Stimulated activated CD8-positive, alpha-beta memory T cell treated with anti-CD3 and anti-CD28 coated beads, Interleukin-2, amount 100 ng/mL, for 48 hours (primary cell): Measurements from ENCODE around the gene AKIP1.
"Not testable (repeated sequence)": the region's sequence is repeated elsewhere in the genome, so short reads cannot be mapped to it uniquely, and the experiment has no call there.

Source experiments
- DNase-seq, 2 donors: peaks; one replicate each; pipeline ENCODE4 v3.0.0-alpha.2; 2020; ENCODE audit warnings: low read depth in 2 of 2

AKIP1 gene

DNA sequence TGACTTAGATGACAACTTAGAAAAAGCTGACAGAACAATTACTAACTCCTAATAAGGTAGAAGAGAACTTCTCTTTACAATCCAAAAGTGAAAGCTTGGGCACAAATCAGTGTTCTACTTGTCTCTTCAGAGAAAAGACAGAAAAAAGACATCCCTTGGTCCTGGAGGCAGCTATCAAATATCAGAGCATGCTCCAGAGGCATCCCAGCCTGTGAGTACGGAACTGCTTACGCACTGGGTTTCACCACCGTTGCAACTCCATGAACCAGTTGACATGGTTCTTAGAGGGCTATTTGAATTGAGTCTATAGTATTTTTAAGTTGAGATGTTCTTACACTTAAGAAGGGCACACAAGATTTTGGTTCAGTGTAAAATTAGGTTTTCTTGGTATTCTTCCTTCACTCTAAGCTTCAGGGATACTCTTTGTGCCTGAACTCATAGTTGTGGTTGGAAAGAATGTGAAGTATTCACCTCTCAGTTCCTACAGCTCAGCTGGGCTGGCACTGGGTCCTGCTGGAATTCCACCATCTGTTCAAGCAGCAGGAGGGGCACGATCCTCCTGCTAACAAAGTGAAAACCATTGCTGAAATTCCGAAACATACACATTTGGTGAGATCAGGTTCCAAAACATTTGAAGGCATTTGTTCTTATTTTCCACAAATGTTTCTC is 6.3 kb downstream of the AKIP1 start:
- DNase-seq: no peak

DNA sequence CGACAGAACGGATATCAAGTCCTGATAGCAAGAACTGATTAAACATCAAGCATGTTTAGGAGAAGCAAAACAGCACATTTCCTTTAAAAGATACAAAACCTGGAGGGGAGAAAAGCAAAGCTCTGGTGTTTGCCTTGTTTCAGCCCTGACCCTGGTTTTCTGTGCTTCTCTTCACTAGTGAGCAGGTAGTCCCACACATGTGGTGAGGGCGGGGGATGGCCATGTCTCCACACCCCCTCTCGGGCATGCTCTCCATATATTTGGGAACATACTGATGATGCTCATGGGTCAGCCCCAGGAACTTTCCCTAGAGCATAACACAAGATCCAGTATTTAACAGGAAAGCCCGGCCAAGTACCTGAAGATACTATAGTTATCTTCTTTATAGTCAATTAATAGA is 11.7 kb downstream of the AKIP1 start:
- DNase-seq: no peak

DNA sequence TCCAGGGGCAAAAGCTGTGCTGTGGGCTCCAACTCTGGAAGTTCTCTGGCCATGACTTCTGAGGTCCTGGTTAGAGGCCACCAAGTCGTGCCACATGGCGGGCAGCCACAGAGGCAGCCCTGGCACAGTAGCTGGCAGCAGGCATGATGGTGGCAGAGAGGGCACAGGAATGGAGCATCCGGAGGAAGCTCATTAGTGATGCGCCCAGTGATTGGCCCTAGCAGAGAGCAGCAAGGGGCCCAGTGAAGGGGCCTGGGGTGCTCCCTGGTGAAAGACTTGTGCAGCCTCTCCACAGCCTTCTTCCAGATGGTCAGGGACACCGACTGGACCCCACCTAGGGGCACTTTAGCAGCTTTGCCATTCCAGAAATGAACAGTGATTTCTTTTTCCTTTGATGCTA is 14.7 kb downstream of the AKIP1 start:
- no peak for DNase-seq

DNA sequence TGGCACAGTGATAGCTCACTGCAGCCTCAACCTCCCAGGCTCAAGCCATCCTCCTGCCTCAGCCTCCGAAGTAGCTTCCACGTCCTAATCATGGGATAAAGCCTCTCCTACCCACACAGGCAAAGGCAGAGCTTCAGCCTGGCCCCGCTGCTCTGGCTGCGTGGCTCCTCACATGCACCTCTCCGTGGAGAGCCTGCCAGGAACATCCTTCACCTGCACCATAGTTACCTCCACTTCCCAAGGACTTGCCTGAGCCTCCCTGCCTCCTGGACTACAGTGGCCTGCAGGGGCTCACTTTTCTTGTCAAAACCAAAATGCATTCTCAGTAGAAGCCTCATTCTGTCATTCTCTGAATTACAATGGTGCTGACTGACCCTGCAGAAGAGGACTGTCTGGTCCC is 15.2 kb downstream of the AKIP1 start:
- no peak for DNase-seq

DNA sequence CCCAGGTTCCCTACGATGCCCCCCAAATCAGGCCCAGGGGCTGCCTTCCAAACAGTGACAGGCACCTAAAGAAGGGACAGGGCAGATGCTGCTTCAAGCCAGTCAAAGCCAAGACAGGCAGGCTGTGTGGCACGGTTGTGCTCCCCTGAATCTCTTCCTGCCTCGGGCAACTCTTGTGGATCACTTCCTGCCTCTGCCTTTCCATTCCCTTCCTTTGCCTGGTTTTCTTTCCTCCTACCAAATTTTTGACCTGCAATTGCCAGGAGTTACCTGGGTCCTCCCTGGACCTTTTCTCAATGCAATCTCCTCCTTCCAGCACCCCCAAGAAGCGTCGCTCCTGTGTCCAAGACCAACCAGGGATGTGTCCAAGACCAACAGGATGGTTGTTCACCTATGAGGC is 16.2 kb downstream of the AKIP1 start:
- DNase-seq: no peak

DNA sequence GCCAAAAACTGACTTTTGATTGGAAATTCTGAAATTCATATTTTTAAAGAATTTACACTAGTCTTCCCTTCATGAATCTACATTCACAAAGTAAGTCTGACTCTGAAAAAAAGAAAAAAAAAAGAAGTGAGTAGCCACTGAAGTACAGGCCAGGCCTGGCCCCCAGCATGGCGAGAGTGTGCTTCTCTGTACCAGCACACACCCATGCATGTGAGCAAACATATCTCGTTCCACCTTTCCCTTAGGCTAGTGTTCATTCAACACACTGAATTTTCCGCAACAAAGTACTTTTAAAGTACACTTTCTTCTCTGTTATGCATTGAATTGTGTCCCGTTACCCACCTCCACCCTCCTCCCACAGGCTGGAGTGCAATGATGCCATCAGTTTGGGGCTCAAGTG is 17.2 kb downstream of the AKIP1 start:
- no peak for DNase-seq

DNA sequence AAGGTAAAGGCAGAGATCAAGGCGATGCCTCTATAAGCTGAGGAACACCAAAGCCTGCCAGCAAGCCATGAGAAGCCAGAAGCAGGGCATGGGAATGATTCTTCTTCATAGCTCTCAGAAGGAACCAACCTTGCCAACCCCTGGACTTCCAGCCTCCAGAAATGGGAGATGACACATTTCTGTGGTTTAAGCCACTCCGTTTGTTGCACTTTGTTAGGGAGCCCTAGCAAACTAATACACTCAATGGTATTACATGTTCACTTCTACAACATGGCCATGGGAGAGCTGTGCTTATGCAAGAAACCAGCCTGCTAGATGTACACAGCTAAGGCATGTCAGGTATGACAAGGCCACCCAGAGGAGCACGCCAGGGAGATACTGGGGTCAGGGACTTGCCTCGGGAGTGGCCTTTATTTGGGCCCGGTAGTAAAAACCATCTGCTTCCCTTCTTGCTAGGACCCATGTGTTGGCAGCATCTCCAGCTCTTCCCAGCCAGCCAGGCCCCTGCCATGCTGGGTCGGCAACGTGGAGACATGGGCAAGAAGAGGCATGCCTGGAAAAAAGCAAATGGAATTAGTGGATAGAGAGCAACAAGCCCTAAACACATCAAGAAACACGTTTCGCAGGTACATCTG is 18.1 kb downstream of the AKIP1 start:
- no peak for DNase-seq

DNA sequence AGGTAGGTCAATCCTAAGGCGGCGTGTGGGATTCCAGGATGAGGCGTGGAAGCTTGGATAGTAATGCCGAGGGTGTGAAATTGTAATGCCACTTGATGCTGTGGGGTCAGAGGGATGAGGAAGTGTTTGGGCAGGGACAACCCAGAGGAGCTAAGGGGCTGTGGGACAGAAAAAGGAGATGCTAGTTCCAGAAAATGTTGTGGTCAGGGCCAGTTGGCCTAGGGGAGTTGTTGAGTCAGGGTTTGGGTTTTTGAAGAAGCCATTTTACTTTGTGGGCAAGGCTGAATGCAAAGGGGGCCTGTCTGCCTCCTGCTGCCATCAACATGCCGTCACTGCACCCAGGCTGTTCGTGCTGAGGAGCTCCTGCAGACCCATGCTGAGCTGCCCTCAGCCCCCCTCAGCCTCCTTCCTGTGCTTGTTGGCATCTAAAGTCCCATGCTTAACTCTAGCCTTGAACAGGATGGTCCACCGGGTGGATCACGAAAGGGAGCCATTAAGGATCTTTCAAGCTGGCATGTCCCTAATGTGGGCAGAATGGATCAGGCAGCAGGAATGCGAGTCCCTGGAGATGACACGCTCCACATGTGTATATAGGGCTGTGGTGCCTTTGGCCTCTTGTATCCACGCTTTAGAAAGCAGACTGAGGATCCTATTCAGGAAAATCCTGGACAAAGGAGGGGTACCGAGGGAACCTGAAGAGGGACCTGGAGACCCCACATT is 19.6 kb downstream of the AKIP1 start:
- no peak for DNase-seq

DNA sequence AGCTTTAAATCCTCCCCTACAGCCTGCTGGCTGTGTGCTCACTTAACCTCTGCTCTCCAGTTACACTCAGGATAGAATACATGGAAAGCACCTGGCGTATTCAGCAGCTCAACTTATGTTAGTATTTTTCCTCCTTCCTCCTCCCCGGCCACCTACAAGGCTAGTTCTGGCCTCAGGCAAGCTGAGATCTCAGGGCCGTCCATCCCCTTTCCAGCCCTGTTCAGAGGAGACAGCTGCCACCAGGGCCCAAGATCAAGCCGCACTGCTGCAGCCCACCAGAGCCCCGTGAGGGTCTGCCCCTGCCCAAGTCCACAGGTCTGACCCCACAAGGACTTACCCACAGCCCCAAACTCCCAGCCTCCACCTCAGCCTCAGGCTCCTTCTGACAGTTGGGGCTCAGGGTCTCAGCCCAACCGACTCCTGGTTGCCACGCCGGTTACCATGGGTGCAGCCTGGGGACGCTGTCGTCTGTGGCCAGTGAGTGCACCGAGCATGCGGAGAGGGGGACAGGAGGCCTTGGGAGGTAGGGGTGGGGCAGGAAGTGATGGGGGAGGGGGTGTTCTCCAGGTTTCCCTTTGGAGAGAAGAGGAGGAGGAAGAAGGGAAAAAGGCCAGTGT is 21.7 kb downstream of the AKIP1 start, which contains the start of gene C11orf16:
Gene C11orf16, minus strand, starts transcription at position 384 of the 617 bp plus-strand sequence. CDS start 639 bp downstream, outside the sequence.
- DNase-seq: no peak

DNA sequence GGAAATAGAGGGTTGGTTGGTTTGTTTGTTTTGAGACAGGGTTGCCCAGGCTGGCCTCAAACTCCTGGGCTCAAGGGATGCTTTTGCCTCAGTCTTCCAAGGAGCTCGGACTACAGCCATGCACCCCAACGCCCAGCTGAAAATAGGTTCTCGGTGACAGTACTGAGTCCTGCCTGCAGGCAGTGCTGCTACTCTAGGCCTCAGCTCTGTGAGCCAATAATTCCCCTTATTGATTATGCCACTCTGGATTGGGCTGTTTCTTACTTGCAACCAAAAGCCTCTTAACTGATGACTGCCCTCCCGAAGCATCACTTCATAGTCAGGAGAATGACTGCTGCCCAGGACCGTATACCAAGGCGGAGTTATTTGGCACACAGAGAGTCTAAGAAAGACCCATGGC is 22.9 kb downstream of the AKIP1 start:
- no peak for DNase-seq

DNA sequence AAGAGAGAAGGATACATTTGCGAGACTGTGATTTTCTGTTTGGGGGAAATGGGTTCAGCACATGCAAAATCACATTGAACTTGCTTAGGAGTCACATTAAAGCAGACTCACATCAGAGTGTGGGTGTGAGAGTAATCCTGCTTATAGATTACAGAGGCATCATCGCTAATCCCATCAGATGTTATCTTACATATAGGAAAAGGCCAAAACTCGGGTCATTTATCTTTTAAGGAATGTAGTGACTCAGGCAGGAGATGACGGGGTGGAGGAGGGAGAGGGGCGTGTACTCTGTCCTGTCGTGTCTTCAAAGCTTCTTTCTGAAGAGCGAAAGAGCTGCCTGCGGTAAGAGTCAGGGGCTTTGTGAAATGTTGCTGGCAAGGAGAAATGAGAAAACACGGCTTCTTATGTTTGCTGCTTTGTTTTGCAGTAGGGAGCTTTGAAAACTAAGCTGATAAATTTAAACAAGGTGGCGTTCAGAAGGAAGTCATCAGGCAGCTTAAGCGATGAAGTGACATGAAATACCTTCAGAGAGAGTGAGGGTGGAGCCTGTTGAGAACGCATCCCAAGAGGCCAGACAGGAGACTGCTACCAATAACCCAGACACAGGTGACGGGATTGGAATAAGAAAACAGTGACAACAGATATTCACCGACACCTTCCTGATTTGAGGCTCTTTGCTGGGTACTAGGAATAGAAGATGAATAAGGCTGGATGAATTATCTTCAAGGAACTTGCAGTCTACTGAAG is 23.9 kb downstream of the AKIP1 start:
- DNase-seq: no peak

DNA sequence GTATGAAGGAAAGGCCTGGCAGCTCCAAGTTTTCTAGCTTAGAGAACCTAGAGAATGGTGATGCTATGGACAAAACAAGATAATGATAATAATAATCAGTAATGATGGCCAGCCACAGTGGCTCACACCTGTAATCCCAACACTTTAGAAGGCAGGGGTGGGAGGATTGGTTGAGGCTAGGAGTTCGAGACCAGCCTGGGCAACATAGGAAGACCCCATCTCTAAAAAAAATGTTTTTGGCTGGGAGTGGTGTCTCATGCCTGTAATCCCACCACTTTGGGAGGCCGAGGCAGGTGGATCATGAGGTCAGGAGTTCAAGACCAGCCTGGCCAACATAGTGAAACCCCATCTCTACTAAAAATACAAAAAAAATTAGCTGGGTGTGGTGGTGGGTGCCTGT is 24.8 kb downstream of the AKIP1 start:
- not testable (repeated sequence) for DNase-seq

DNA sequence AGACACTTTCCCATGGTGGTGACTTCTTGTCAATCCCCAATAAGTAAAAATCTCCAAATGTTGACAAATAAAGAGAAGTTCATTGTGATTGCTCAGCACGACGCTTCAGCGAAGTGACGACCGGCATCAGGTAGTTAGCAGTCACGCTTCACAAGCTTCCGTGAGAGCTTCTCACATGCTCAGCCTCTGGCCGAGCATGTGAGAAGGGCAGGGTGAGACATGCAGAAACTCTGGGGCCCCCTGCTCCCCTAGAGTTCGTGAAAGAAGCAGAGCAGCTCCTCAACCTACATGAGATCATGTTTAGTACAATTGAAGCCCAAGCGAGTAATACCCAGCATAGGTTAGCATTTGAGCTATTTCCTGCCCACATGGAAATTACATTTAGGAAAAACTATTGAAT is 26.2 kb downstream of the AKIP1 start:
- no peak for DNase-seq

DNA sequence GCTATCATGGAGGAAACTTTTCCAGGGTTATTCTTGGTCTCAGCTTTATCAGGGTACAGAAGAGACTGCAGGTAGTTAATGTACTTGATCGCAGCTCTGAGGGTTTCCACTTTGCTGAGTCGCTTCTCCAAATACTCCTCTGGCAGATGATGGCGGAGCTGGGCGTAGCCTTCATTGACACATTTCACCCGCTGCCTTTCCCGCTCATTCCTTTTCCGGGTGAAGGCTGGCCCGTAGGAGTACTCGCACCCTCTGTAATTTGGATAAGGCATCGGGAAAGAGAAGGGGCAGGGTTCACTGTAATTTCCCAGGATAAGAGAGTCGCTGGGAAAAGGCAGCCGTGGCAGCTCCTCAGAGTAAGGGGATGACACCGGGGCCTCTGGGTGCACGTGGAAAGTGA is 26.7 kb downstream of the AKIP1 start:
- DNase-seq: no peak

DNA sequence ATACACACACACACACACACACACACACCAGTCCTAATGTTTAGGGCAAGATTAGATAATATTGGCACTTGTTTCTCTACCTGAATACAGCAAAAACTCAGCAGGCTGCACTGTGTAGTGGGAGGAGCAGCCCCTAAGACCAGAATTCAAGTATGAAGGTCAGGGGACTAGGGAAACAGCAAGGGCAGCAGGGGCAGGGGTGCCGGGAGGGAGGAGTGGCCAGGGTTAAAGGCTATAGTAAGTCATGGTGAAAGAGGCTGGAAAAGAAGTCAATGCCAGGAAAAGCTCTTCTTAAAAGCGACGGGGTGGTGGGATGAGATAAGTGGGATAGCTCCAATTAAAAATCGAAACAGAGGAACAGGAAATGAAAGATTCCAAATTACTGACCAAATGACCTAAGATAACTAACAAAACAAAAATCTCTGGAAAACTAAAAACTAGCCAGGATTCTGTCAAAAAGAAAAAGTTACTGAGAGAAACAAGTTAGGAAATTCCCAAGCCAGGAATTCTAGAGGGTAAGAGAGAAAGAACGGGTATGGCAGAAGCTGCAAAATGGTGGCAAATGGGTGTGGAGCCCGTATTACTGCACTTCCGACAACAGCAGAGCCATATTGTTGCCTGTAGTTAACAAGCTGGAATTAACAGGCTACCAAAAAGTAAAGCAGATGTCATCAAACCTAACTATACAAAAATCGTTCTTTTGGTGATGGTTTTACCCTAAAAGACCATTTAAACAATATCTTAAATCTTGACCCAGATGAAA is 30.5 kb downstream of the AKIP1 start:
- no peak for DNase-seq

DNA sequence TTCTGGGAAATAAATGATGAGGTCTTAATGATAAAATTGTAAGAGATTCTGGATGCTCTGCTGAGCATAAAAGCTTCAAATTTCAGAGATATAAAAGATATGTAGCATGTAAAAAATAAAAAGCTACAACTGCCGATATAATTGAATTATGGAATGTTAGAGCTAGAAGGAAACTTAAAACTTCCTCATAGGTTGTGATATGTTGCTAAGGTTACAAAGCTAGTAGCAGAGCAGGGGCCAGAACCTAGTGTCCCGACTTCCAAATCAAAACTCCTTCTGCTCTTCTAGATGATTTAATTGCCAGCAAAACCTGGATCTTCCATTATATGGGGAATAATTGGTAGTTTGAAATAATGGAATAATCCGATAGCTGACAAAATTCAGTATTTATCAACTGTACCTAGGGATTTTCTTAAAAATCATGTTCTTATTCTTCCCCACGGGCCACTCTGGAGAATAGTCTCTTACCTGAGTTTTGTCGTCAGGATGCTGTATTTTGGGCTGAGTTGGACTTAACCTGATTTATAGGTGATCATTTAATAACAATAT is 31.6 kb downstream of the AKIP1 start, which contains the start of gene ASCL3:
Gene ASCL3, minus strand, starts transcription at position 499 of the 549 bp plus-strand sequence. CDS start 4,855 bp downstream, outside the sequence.
- no peak for DNase-seq

DNA sequence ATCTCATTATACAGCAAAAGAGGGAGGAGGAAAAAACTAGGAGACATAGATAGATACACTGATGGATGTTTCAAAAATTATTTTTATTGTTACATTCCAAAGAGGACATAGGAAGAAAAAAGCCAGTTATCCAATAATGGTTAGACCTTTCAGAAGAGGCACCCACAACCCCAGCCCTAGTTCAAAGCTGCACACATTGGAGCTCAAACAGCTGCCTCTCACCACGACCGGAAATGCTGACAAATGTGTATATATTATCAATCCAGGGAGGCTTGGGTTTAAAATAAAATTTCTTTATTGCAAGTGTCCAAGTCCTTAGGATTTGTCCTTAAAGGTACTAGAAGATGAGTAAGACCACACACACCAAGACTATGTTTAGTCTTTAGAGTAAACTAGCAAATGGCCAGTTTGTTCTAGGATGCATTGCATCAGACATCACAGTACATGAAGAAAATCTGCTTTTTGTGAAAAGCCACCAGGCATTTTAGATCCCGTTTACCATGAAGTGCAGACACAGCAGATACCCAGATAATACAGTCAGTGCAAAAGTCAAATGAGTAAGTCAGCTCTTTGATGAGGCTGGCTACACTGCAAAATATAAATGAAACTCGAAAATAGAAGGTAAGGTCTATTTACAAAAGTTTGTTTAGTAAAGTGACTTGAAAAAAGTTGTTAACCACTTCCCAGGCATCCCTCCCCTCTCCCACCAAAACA is 36.4 kb downstream of the AKIP1 start:
- no peak for DNase-seq

DNA sequence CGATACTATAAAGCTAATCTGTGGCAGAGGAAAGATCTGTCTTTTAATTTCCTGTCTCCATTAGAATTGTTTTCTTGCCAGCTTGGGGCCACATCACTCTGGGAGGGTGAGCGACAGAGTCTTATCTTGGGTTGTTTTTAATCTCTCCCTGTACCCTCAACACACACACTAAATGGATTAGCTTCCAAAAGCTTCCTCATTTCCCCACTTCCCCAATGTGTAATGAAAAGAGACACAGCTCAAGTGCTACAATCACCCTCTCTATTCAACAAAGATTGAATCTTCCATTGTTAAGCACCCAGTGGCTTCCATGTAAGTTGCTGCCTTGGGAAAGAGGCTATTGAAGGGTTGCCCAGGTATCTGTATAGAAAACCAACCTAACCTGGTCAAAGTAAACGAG is 37.9 kb downstream of the AKIP1 start:
- no peak for DNase-seq

DNA sequence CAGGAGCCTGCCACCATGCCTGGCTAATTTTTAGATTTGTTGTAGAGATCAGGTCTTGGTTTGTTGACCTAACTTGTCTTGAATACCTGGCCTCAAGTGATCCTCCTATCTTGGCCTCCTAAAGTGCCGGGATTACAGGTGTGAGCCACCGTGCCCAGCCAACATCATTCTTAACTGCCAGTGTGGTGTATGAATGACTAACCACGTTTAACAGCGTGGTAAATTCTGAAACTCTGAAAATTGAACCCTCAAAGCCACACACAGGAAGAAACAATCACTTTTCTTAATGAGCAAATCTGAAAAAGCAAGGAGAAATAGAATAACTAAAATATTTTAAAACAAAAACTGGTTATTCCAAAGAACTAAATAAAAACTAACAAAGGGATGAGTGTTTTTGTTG is 45.9 kb downstream of the AKIP1 start:
- no peak for DNase-seq

DNA sequence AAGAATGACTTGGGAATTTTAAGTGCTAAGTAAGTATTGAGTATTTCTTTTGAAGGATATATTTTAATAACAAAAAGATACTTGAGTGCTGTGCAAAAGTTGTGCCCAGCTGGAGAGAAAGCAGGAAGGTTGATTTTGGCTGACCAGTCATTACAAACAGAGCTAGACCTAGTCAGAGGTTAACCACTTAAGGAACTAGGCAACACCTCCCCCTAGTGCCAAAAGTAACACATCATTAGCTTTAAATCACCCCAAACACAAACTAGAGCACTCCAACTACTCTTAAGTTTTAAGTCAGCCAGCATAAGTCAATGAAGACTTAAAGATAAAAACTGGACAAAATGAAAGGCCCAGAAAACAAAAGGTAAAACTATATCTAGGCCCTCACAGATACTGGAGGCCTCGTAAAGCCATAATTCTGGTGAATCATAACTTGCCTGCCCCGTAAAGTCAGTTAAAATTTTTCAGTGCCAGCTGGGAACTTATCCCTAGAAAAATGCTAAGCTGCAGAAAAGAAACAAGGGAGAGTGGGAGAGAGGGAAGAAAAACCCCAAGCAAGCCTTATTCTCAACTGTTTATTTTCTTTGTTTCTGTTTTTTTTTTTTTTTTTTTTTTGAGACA is 48.7 kb downstream of the AKIP1 start:
- no peak for DNase-seq
